Keratinocyte (primary cell): ENCODE measurements around the gene ABTB1. TPM values are rescaled to one million over a fixed set of nuclear protein-coding genes. Genes with fewer than 3 reads are reported as not detected.

Experiments used
- DNase-seq: peaks from one replicate; pipeline ENCODE4 v3.0.0-alpha.2; 2011; ENCODE audit warnings: low read depth, missing footprints, low spot score
- FAIRE-seq: peaks from 2 replicates; lab custom pipeline; 2011; peaks lifted over from hg19 to GRCh38; lab: Jason Lieb, UNC
- H2AFZ ChIP-seq: 2 replicates; pipeline ENCODE4 v1.6.0; 2012; ENCODE audit warnings: low read length, control low read depth, inconsistent platforms; ENCODE audit not compliant: control insufficient read depth
- H3K27ac ChIP-seq: 2 replicates; pipeline ENCODE4 v1.5.1; 2011; ENCODE audit warnings: low read length; ENCODE audit not compliant: control insufficient read depth, insufficient read depth
- H3K27me3 ChIP-seq: 3 replicates; pipeline ENCODE4 v1.6.0; 2011; ENCODE audit warnings: low read length; ENCODE audit not compliant: control insufficient read depth, insufficient read depth; ENCODE audit errors: extremely low read depth
- H3K36me3 ChIP-seq, 2 experiments: 2 replicates in 1 of 2; 3 replicates in 1 of 2; pipeline ENCODE4 v1.5.1; 2011; ENCODE audit warnings: low read length in 2 of 2, mild to moderate bottlenecking in 1 of 2; ENCODE audit not compliant: control insufficient read depth in 2 of 2, insufficient read depth in 2 of 2; ENCODE audit errors: extremely low read depth in 1 of 2
- H3K4me1 ChIP-seq: 3 replicates; pipeline ENCODE4 v1.5.1; 2011; ENCODE audit warnings: low read length; ENCODE audit not compliant: control insufficient read depth, insufficient read depth; ENCODE audit errors: extremely low read depth
- H3K4me2 ChIP-seq: 3 replicates; pipeline ENCODE4 v1.6.0; 2011; ENCODE audit warnings: low read depth, low read length; ENCODE audit not compliant: control insufficient read depth, insufficient read depth; ENCODE audit errors: extremely low read depth
- H3K4me3 ChIP-seq, 3 experiments: fragments of 200-600 bp in 1 of 3; sonication (generic) in 1 of 3; 2 replicates in 2 of 3; 3 replicates in 1 of 3; pipeline ENCODE4 v1.5.1; 2011 to 2016; ENCODE audit warnings: low read length in 3 of 3, mild to moderate bottlenecking in 3 of 3, control low read depth in 2 of 3, inconsistent platforms in 1 of 3, low read depth in 1 of 3, mixed read lengths in 1 of 3, mixed run types in 1 of 3, moderate library complexity in 1 of 3; ENCODE audit not compliant: control insufficient read depth in 2 of 3, insufficient read depth in 2 of 3; ENCODE audit errors: extremely low read depth in 1 of 3
- H3K79me2 ChIP-seq: 2 replicates; pipeline ENCODE4 v1.6.0; 2012; ENCODE audit warnings: low read length; ENCODE audit not compliant: control insufficient read depth, insufficient read depth
- H3K9ac ChIP-seq: 3 replicates; pipeline ENCODE4 v1.6.0; 2011; ENCODE audit warnings: low read length; ENCODE audit not compliant: control insufficient read depth, insufficient read depth; ENCODE audit errors: extremely low read depth
- H3K9me1 ChIP-seq: 3 replicates; pipeline ENCODE4 v1.6.0; 2011; ENCODE audit warnings: low read length; ENCODE audit not compliant: control insufficient read depth, insufficient read depth; ENCODE audit errors: extremely low read depth
- H3K9me3 ChIP-seq: 2 replicates; pipeline ENCODE4 v1.5.1; 2012; ENCODE audit warnings: low read depth, low read length; ENCODE audit not compliant: control insufficient read depth
- H4K20me1 ChIP-seq: 3 replicates; pipeline ENCODE4 v1.6.0; 2011; ENCODE audit warnings: low read length; ENCODE audit not compliant: control insufficient read depth, insufficient read depth; ENCODE audit errors: extremely low read depth
- CTCF ChIP-seq, 3 experiments: IDR thresholded peaks in 1 of 3; conservative IDR thresholded peaks in 1 of 3; optimal IDR thresholded peaks in 1 of 3; 2 replicates in 2 of 3; 3 replicates in 1 of 3; pipeline versions ENCODE3 to v1.5.1; 2011; ENCODE audit warnings: low read length in 3 of 3, mild to moderate bottlenecking in 3 of 3, moderate library complexity in 2 of 3, control low read depth in 1 of 3, inconsistent platforms in 1 of 3; ENCODE audit not compliant: insufficient read depth in 2 of 3; ENCODE audit errors: extremely low read depth in 1 of 3
- EZH2 ChIP-seq: IDR thresholded peaks from one replicate; pipeline ENCODE4 v1.6.1; 2012; ENCODE audit warnings: inconsistent platforms, mild to moderate bottlenecking, low read length, moderate library complexity
- dilution Hi-C: fragments of 300-500 bp; cut with MboI; formaldehyde crosslinking; loops from one replicate; pipeline ENCODE4 v1.7.0; 2020; ENCODE audit warnings: low sequenced_read_pairs; ENCODE audit not compliant: extremely low pct_ligation_motif_present
- polyA plus RNA-seq, 5 experiments: library from polyadenylated mRNA; depleted of rRNA in 3 of 5; stranded (reverse) in 3 of 5; stranded (forward) in 1 of 5; unstranded in 1 of 5; fragments of >200 nt; gene quantifications; 1 replicate in 1 of 5; 2 replicates in 3 of 5; 3 replicates in 1 of 5; pipeline versions ENCODE4 v1.2.1 to v1.2.3, GENCODE V29; 2011 to 2012; ENCODE audit warnings: missing spikeins in 2 of 5, low read depth in 1 of 5, low replicate concordance in 1 of 5

ABTB1 gene
- polyA plus RNA-seq, 1 donor (not counting 4 experiments of a cell fraction or from before 2014, with no cell fraction given) = 11.6 TPM

GRCh38 chr3:127688022-127688415 is 15.3 kb downstream of the ABTB1 start:
- Histone ChIP-seq H3K4me1 (peaks cover 30% of the 10 kb centered on the region), H3K4me2 (no peak overlapping the region), H3K27me3 (no peaks in the 10 kb centered on the region), H3K9me3 (no peaks in the 10 kb centered on the region), H2AFZ (no peak overlapping the region), H3K9ac (no peak overlapping the region), H3K79me2 (no peaks in the 10 kb centered on the region), H3K4me3 (no peak overlapping the region), H4K20me1 (no peaks in the 10 kb centered on the region), H3K27ac (no peak overlapping the region), H3K36me3 (no peaks in the 10 kb centered on the region), H3K9me1 (no peaks in the 10 kb centered on the region)
- TF ChIP-seq EZH2 (no peak), CTCF (optimal IDR thresholded peaks at IDR 0.05 in 1 of 3, IDR thresholded peaks at IDR 0.05 in 1 of 3, conservative IDR thresholded peaks at IDR 0.05 in 1 of 3; ENCODE audit: extremely low read depth in 1 of 3, insufficient read depth in 2 of 3, low read length in 3 of 3) (no peak)
- dilution Hi-C loops = no loop called here
- no peak for FAIRE-seq
- no peak for DNase-seq

- no peaks in the 10 kb centered on the region for H3K9me3 ChIP-seq
- no peak overlapping the region for H2AFZ ChIP-seq
- H3K79me2 ChIP-seq = no peaks in the 10 kb centered on the region
- no peaks in the 10 kb centered on the region for H3K9me1 ChIP-seq
- no peaks in the 10 kb centered on the region for H3K36me3 ChIP-seq
- FAIRE-seq (no peak), DNase-seq (no peak)
- no peak overlapping the region for H3K4me2 ChIP-seq
- H4K20me1 ChIP-seq = no peaks in the 10 kb centered on the region
- TF ChIP-seq CTCF (optimal IDR thresholded peaks at IDR 0.05 in 1 of 3, IDR thresholded peaks at IDR 0.05 in 1 of 3, conservative IDR thresholded peaks at IDR 0.05 in 1 of 3; ENCODE audit: extremely low read depth in 1 of 3, insufficient read depth in 2 of 3, low read length in 3 of 3) = no peak
- no peak for TF ChIP-seq EZH2
- H3K9ac ChIP-seq = no peak overlapping the region
- dilution Hi-C loops = no loop called here
- H3K4me3 ChIP-seq = no peak overlapping the region
- no peaks in the 10 kb centered on the region for H3K27me3 ChIP-seq
- H3K27ac ChIP-seq = no peak overlapping the region
- peaks cover 29% of the 10 kb centered on the region for H3K4me1 ChIP-seq
These were observed 15.9 kb downstream of the ABTB1 start for GRCh38 chr3:127688416-127689265.
